ENCODE measurements around the gene DYNC1LI1. TPM values are rescaled to one million over a fixed set of nuclear protein-coding genes. Genes with fewer than 3 reads are reported as not detected.

Gene DYNC1LI1
- total RNA-seq, 3 donors from 2014 or later, result 25.3 to 35.7 (median 31.8) TPM

DNA sequence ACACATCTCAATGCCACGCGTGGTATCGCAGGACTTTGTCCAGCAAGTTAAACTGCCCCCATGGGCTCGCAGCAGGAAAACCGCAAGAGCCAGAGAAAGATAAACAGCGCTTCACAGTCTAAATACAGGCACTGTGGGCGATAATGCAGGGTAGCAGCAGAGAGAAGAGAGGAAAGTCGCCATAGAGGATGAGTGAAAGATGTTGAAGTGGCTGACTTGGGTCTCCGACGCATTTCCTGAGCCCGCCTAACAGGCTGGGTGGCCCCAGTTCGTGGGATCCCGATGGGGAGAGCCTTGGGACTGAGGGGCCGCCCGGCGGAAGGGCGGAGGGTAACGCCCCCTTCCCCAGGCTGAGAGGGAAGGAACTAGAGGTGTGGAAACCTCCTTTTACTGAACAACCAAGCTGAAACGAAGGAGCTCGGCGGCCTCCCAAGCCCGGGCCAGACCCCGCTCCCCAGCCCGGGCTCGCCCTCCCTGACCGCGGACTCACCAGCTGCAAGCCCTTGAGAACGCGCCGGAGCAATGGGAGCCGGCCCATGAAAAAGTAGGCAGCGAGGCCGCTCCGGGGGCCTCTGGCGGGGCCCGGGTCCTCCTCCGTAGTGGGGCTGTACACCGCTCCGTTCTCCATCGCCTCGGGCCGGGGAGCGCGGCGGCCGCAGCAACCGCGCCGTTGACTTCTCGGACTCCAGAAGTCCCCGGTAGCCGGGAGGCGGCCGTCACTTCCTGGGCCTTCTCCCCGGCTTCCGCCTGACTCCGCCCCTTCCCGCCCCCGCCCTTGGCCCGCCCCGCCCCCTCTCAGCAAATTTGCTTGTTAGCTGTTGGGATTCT, 68.3 kb downstream of the DYNC1LI1 start, which contains the start of gene CMTM6:
Gene CMTM6, minus strand, starts transcription at position 735 of the 828 bp plus-strand sequence. Its CDS starts 107 bp downstream, at position 628.
- Histone ChIP-seq H3K4me1 (no peaks in the 10 kb centered on the region), H3K36me3 (no peaks in the 10 kb centered on the region), H3K27me3 (no peaks in the 10 kb centered on the region), H3K27ac (peak within 1 kb of the TSS; percentile 96 to 98), H3K4me3 (peak within 1 kb of the TSS; percentile 87 to 95 (median 90)), H3K9me3 (no peaks in the 10 kb centered on the region)
- intact Hi-C loops (cut with DNase I; ENCODE audit: low total_unique reads), result no loop called here
- DNase-seq (ENCODE audit: low spot score in 2 of 2), result peak; percentile 74 to 77
- TF ChIP-seq, protein P1, sequence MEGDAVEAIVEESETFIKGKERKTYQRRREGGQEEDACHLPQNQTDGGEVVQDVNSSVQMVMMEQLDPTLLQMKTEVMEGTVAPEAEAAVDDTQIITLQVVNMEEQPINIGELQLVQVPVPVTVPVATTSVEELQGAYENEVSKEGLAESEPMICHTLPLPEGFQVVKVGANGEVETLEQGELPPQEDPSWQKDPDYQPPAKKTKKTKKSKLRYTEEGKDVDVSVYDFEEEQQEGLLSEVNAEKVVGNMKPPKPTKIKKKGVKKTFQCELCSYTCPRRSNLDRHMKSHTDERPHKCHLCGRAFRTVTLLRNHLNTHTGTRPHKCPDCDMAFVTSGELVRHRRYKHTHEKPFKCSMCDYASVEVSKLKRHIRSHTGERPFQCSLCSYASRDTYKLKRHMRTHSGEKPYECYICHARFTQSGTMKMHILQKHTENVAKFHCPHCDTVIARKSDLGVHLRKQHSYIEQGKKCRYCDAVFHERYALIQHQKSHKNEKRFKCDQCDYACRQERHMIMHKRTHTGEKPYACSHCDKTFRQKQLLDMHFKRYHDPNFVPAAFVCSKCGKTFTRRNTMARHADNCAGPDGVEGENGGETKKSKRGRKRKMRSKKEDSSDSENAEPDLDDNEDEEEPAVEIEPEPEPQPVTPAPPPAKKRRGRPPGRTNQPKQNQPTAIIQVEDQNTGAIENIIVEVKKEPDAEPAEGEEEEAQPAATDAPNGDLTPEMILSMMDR (IDR thresholded peaks at IDR 0.05), result no peak
- TF ChIP-seq POLR2A (IDR thresholded peaks at IDR 0.05) (no peak), POLR2AphosphoS5 (IDR thresholded peaks at IDR 0.05) (peak in 2 of 3 donors; percentile 30 to 57)

DNA sequence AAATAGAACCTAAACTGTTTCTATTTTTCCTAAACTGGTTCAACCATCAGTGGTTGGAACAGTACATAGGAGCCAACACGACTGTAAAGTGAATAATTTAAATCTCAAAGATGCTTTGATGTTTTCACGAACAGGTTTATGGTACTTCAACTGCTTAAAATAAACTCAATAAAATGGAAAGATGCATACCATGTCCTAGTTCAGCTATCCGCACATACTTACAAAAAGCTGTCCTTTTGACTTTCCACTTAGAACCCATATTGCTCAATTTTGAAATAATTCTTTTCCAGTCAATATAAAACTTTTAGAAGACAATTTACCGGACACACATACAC, 68.9 kb downstream of the DYNC1LI1 start:
- Histone ChIP-seq H3K4me1 (no peaks in the 10 kb centered on the region), H3K36me3 (no peaks in the 10 kb centered on the region), H3K4me3 (peak overlapping the region; percentile 87 to 95 (median 90)), H3K27ac (peak overlapping the region; percentile 96 to 98), H3K27me3 (no peaks in the 10 kb centered on the region), H3K9me3 (no peaks in the 10 kb centered on the region)
- intact Hi-C loops (cut with DNase I; ENCODE audit: low total_unique reads), result no loop called here
- no peak for TF ChIP-seq POLR2AphosphoS5 (IDR thresholded peaks at IDR 0.05)
- TF ChIP-seq, protein P1 (IDR thresholded peaks at IDR 0.05), result no peak
- TF ChIP-seq POLR2A (IDR thresholded peaks at IDR 0.05), result no peak
- DNase-seq (ENCODE audit: low spot score in 2 of 2), result no peak

DNA sequence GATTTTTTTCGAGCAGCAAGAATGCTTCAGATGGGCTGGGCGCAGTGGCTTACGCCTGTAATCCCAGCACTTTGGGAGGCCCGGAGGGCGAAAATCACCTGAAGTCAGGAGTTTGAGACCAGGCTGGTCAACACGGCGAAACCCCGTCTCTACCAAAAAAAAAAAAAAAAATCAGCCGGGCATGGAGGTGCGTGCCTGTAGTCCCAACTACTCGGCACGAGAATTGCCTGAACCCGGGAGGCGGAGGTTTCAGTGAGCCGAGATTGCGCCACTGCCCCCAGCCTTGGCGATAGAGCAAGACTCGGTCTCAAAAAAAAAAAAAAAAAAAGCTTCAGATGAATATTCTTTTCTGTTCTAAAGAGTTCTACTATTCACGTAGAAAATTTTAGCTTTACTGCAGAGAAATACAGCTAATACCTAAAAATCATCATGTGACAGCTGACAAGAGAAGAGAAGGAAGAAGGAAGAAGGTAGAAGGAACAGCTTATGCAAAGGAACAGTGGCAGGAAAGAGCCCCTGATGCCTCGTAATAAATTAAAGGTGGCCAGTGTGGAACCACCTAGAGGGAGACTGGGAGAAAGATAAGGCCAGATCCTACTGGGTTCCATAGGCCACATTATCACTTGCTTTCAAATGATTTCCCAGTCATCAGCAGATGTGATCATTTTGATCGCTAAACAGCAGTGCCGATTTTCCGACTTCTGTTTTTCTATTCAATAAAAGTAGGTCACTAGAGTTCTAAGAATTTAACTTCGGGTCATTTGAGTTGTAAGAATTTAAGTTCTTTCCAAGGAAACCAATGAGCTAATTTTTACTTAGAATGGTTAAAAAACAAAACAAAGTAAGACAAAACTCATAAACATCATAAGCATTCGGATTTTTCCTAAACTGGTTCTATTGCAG, 69.5 kb downstream of the DYNC1LI1 start:
- peak overlapping the region; percentile 87 to 95 (median 90) for H3K4me3 ChIP-seq
- no peaks in the 10 kb centered on the region for H3K36me3 ChIP-seq
- H3K9me3 ChIP-seq, result no peaks in the 10 kb centered on the region
- H3K27ac ChIP-seq, result peak overlapping the region; percentile 96 to 98
- intact Hi-C loops (cut with DNase I; ENCODE audit: low total_unique reads), result no loop called here
- DNase-seq (ENCODE audit: low spot score in 2 of 2), result no peak
- TF ChIP-seq, protein P1 (IDR thresholded peaks at IDR 0.05), result no peak
- TF ChIP-seq POLR2A (IDR thresholded peaks at IDR 0.05) (no peak), POLR2AphosphoS5 (IDR thresholded peaks at IDR 0.05) (no peak)
- H3K4me1 ChIP-seq, result no peaks in the 10 kb centered on the region
- H3K27me3 ChIP-seq, result no peaks in the 10 kb centered on the region

DNA sequence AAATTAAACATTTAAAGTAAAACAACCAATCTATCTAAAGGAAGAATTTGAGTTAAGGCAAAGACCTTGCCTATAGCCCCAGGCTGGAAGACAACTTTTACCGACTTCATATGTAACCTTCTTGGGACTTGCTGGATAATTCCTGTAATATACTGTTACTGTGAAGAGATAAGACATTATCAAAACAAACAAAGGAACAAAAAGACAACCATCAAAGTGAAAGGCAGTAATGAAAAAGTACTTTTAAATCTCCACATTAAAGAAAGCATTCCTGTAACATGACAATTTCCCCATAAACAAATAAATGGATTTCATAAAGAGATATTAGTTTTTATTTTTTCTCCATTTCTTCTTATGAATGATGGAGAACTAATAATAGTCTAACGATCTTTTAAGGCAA, 70.4 kb downstream of the DYNC1LI1 start:
- H3K27ac ChIP-seq, result peak overlapping the region in 1 of 2 donors; percentile 2
- H3K36me3 ChIP-seq, result no peaks in the 10 kb centered on the region
- no peak for DNase-seq (ENCODE audit: low spot score in 2 of 2)
- no peaks in the 10 kb centered on the region for H3K9me3 ChIP-seq
- H3K4me1 ChIP-seq, result no peaks in the 10 kb centered on the region
- no peaks in the 10 kb centered on the region for H3K27me3 ChIP-seq
- TF ChIP-seq POLR2A (IDR thresholded peaks at IDR 0.05) (no peak), POLR2AphosphoS5 (IDR thresholded peaks at IDR 0.05) (no peak)
- TF ChIP-seq, protein P1 (IDR thresholded peaks at IDR 0.05), result no peak
- intact Hi-C loops (cut with DNase I; ENCODE audit: low total_unique reads), result no loop called here
- no peak overlapping the region for H3K4me3 ChIP-seq
